Erythroblast (primary cell): ENCODE results near the gene CPLX3.

ENCODE experiments used
- GATA1 ChIP-seq: IDR thresholded peaks from 2 replicates; pipeline ENCODE4 v1.6.1; 2011; ENCODE audit warnings: low read depth, mild to moderate bottlenecking, control low read depth, low read length, moderate library complexity
- POLR2A ChIP-seq: IDR thresholded peaks from 2 replicates; pipeline ENCODE4 v1.6.1; 2011; ENCODE audit warnings: mild to moderate bottlenecking, low read length

DNA sequence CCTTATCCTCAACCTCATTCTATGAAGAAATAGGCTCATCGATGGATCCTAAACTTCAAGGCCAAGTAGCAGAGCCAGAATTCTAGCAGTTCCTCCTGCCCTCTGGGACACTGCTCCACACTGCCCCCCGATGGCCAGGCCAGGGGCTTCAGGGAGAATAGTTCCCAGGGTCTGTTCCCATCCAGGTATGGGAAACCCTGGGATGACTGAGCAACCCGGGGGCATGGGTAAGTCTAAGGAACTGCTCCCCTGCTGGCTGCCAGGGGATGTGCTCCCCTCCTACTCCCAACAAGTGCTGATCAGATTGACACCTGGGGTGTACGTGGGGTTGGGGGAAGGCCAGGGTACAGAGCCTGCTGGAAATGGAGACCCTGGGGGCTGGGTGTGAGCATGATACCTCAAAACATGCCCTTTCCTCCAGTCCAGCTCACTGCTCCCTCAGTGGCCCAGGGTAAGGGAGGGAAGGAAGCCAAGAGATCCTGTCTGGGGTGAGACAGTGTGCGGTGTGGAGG lies 8.9 kb downstream of the CPLX3 start:
- TF ChIP-seq POLR2A (no peak), GATA1 (no peak)
